Measurements from ENCODE around the gene GSK3B.

The GSK3B gene

DNA sequence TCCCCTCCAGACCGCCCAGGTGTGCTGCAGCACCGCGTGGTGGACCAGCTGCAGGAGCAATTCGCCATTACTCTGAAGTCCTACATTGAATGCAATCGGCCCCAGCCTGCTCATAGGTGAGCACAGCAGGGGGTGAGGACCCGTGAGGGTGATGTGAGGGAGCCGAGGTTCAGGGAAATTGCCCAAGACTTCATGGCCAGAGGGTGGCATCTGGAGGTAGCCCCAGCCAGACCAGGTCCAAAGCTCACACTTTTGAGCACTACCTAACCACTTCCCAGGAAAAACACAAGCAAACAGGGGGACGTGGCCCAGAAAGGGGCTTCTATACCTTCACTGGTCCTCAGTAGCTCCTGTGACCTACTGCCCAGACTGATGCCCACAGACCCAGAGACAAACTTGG, 278.5 kb downstream of the GSK3B start:
- H3K27ac Mint-ChIP-seq: no peak overlapping the region
- H3K4me1 Mint-ChIP-seq (ENCODE audit: low read depth): peaks cover 1% of the 10 kb centered on the region
- no peaks in the 10 kb centered on the region for H3K27me3 Mint-ChIP-seq

DNA sequence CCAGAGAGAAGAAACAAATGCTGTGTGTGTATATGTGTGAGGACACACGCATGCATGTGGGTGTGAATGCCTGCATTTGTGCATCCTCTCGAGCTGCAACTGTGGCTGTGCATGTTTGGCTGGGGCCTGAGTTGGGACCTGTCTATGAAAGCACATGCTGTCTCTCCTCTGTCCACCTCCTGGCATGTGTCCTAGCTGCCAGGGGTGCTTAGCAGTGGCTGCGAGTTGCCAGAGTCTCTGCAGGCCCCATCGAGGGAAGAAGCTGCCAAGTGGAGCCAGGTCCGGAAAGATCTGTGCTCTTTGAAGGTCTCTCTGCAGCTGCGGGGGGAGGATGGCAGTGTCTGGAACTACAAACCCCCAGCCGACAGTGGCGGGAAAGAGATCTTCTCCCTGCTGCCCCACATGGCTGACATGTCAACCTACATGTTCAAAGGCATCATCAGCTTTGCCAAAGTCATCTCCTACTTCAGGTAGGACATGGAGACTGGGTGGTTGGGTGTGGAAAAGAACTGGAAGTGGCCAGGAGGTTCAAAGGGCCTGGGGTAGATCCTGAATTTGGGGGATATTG, 281.7 kb downstream of the GSK3B start:
- Mint-ChIP-seq H3K27ac (no peak overlapping the region), H3K36me3 (ENCODE audit: low read depth) (no peaks in the 10 kb centered on the region), H3K27me3 (no peaks in the 10 kb centered on the region), H3K4me1 (ENCODE audit: low read depth) (peaks cover 11% of the 10 kb centered on the region), H3K4me3 (no peak overlapping the region), H3K9me3 (no peaks in the 10 kb centered on the region)

More for the DNA sequence above, 278.5 kb downstream of the GSK3B start:
- H3K9me3 Mint-ChIP-seq: no peaks in the 10 kb centered on the region
- no peaks in the 10 kb centered on the region for H3K36me3 Mint-ChIP-seq (ENCODE audit: low read depth)
- no peak overlapping the region for H3K4me3 Mint-ChIP-seq

DNA sequence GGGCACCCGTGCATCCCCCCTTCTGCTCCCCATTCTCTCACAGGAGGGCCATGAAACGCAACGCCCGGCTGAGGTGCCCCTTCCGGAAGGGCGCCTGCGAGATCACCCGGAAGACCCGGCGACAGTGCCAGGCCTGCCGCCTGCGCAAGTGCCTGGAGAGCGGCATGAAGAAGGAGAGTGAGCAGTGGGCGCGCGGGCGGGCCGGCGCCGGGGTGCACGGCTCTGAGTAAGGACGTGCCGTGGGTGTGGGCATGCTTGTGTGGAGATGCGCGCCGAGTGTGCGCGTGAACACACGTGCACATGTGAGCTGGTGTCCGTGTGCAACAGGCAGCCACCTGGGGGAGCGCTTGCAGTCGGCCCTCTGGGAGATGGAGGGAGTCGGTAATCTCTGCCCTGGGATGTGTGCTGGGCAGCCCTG, 284.2 kb downstream of the GSK3B start:
- peak overlapping the region; percentile 70 for H3K4me3 Mint-ChIP-seq
- H3K4me1 Mint-ChIP-seq (ENCODE audit: low read depth): peaks cover 11% of the 10 kb centered on the region
- H3K9me3 Mint-ChIP-seq: no peaks in the 10 kb centered on the region
- no peaks in the 10 kb centered on the region for H3K27me3 Mint-ChIP-seq
- peak overlapping the region; percentile 78 for H3K27ac Mint-ChIP-seq
- no peaks in the 10 kb centered on the region for H3K36me3 Mint-ChIP-seq (ENCODE audit: low read depth)

DNA sequence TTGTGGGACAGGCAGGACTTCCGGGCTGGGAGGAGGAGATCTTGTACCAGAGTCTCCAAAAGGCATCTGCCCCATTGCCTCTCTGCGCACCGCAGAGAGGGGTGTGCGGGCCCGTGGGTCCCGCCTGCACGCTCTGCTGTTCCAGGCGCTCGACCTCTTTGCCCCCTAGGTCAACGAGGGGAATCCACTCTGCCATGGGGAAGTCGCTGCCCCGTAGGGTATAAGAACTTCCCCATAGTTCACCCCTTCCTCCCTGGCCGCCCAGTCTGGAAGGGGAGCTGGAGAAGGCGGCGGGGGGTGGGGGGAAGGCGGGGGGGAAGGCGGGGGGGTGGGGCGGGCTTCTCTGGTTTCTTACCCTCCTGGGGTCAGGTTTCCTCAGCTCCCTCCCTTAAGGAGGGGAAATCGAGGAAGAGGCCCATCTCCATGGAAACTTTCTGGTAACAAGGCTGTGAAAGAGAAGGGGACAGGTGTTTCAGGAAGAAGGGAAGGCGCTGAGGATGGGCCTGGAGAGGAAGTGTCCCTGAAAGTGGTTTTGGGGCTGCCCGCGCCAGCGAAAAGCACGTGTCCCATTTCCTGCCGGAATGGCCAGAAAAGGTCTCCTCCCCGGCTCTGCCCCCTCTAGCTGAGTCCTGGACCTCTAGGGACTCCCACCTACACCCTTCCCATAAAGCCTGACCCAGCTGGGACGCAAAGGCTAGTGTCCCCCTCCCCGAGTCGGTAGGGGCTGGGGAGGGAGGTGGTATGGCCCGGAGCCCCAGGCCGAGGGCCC, 284.8 kb downstream of the GSK3B start:
- Mint-ChIP-seq H3K27ac (no peak overlapping the region), H3K4me1 (ENCODE audit: low read depth) (peaks cover 11% of the 10 kb centered on the region), H3K27me3 (no peaks in the 10 kb centered on the region), H3K36me3 (ENCODE audit: low read depth) (no peaks in the 10 kb centered on the region), H3K4me3 (peak overlapping the region; percentile 70), H3K9me3 (no peaks in the 10 kb centered on the region)

DNA sequence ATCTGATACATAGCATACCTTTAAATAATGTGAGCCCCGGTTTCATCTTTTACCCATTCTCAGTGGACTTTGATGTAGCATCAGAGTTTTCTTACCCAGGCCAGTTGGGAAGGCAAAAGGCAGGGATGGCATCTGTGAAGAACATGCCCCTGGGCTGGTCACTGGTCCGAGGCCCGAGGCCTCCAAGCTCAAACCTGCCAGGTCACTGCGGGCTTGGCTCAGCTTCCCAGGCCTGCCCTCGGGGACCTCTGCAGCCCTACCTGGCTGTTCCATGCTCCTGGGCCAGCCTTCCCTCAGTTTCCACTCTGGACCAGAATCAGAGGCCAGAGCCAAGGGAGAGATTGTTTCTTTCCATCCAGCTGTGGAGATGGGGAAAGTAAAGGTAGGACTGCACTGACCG, 285.4 kb downstream of the GSK3B start:
- Mint-ChIP-seq H3K4me1 (ENCODE audit: low read depth) (peaks cover 11% of the 10 kb centered on the region), H3K27ac (no peak overlapping the region), H3K36me3 (ENCODE audit: low read depth) (no peaks in the 10 kb centered on the region), H3K9me3 (no peaks in the 10 kb centered on the region), H3K4me3 (peak overlapping the region; percentile 44), H3K27me3 (no peaks in the 10 kb centered on the region)

DNA sequence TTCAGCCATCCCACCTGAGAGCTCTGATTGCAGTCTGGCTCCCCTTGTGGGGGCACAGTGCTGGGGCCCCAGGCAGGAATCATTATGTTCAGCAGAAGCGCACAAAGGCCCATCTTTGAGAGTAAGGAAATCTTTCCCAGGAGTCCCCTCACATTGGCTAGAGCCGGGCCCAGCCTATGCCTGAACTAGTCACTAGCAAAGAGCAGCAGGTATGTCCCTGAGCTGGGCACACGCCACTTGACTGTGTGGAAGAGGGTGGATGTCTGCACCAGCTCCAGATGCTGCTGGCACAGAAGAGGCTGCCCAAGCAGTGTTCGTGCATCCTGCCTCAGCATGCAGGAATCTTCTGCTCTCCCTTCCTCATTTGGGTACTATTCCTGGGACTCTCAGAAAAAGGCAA, 286.0 kb downstream of the GSK3B start:
- Mint-ChIP-seq H3K27me3 (no peaks in the 10 kb centered on the region), H3K36me3 (ENCODE audit: low read depth) (no peaks in the 10 kb centered on the region), H3K4me1 (ENCODE audit: low read depth) (peaks cover 11% of the 10 kb centered on the region), H3K4me3 (peak overlapping the region; percentile 44), H3K27ac (no peak overlapping the region), H3K9me3 (no peaks in the 10 kb centered on the region)

DNA sequence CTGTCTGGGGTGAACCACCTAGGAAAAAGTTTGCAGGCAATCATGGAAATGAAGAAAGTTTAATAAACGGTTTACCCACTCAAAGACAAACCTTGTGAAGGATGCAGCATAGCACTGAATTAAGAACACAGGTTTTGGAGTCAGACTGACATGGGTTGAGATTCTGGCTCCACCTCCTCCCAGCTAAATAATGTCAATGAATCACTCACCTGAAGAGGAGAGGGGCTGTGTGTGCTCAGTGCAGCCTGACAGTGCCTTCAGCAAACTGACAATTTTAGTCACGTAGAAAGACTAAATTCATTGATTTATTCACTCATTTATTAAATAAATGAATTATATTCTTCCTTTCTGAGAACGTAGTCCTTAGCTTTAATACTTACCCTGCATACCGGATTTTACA, 293.4 kb downstream of the GSK3B start:
- Mint-ChIP-seq H3K27ac (no peak overlapping the region), H3K27me3 (peaks cover 8% of the 10 kb centered on the region), H3K9me3 (no peaks in the 10 kb centered on the region), H3K36me3 (ENCODE audit: low read depth) (no peaks in the 10 kb centered on the region), H3K4me1 (ENCODE audit: low read depth) (no peaks in the 10 kb centered on the region), H3K4me3 (no peak overlapping the region)

DNA sequence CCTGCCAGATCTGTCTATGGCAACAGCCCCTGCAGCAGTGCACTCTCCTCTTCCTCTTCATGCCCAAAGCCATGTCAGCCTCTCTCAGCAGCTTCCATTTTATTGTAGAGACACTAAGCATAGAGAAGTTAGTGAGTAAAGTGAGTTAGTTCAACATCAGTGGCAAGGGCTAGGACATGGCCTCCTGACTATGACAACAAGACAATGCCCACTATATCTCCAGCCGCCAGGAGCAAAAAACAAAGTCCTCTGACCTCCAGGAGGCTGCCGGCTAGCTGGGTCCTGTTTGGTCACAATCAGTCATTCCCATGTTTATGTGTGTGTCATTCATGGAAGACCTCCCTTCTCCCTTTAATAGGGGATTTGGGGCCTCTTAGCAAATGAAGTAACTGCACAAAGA, 297.5 kb downstream of the GSK3B start:
- Mint-ChIP-seq H3K27ac (no peak overlapping the region), H3K36me3 (ENCODE audit: low read depth) (no peaks in the 10 kb centered on the region), H3K9me3 (no peaks in the 10 kb centered on the region), H3K27me3 (peaks cover 8% of the 10 kb centered on the region), H3K4me1 (ENCODE audit: low read depth) (no peaks in the 10 kb centered on the region), H3K4me3 (no peak overlapping the region)

DNA sequence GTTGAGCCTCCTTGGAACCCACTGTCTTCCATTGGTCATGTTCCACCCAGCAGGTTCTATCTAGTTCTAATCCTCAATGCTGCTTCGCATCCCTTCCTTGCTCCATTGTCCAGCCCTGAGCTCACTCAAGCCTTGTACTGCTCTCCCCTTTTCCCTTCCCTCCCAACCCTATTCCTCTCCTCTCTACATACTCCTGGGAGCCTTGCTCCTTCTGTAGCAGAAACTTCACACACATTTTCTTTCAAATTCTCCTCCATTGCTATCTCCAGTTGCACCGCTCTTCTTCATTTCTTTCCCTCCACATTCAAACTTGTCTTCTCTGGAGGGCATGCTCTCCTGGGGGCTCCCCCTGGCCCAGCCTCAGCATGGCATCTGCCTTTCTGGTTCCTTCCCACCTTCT, 297.9 kb downstream of the GSK3B start:
- H3K9me3 Mint-ChIP-seq: no peaks in the 10 kb centered on the region
- H3K4me3 Mint-ChIP-seq: no peak overlapping the region
- H3K4me1 Mint-ChIP-seq (ENCODE audit: low read depth): no peaks in the 10 kb centered on the region
- no peak overlapping the region for H3K27ac Mint-ChIP-seq
- H3K27me3 Mint-ChIP-seq: peaks cover 8% of the 10 kb centered on the region
- no peaks in the 10 kb centered on the region for H3K36me3 Mint-ChIP-seq (ENCODE audit: low read depth)

DNA sequence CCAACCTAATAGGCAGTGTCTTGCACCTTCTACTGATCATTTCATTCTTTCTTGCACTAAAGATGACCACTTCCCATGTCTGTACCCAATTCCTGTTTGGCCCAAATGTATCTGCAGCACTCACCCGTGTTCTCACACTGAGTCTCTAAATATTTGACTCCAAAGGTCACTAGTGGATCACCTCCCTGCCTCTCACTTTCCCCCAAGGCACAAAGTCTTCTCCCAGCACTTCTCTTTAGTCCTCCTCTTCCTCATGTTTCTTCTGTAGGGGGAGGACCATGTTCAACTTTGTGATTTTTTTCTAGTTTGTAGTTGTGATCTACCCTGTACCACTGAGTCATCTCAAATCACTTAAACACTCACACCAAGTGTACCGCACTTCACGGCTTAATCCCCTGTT, 298.4 kb downstream of the GSK3B start:
- Mint-ChIP-seq H3K36me3 (ENCODE audit: low read depth) (no peaks in the 10 kb centered on the region), H3K27ac (no peak overlapping the region)

DNA sequence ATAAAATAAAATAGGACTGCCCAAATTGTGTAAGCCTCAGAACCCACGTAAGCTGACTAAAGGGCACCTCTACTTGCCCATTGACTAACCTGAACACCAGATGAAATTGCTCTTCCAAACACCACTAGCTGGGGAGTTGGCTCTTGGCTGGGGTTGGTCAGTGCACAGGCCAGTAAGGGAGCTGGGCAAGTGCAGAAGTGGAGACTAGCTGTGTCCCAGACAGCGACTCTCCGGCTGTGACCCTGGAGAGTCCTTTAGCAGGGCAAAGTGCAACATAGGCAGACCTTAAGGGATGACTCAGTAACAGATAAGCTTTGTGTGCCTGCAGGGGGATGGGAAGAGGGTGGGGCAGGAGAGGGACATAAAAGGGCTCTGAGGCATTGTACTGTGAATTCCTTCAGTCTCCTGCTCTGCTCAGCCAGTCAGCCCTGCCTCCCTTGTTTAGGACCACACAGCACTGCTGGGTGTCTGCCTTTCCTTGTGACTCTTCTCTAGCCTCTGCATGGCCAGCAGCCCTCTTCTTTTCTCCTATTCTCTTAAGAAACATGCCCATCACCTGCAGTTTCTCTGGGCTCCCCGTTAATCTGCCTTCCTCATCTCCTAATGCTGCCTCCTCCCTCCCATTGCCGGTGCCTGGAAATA, 299.2 kb downstream of the GSK3B start:
- Mint-ChIP-seq H3K4me1 (ENCODE audit: low read depth) (no peaks in the 10 kb centered on the region), H3K4me3 (no peak overlapping the region), H3K9me3 (no peaks in the 10 kb centered on the region), H3K36me3 (ENCODE audit: low read depth) (no peaks in the 10 kb centered on the region), H3K27me3 (peaks cover 2% of the 10 kb centered on the region), H3K27ac (no peak overlapping the region)

More for the DNA sequence above, 298.4 kb downstream of the GSK3B start:
- Mint-ChIP-seq H3K9me3 (no peaks in the 10 kb centered on the region), H3K4me3 (no peak overlapping the region), H3K4me1 (ENCODE audit: low read depth) (no peaks in the 10 kb centered on the region), H3K27me3 (peaks cover 8% of the 10 kb centered on the region)

DNA sequence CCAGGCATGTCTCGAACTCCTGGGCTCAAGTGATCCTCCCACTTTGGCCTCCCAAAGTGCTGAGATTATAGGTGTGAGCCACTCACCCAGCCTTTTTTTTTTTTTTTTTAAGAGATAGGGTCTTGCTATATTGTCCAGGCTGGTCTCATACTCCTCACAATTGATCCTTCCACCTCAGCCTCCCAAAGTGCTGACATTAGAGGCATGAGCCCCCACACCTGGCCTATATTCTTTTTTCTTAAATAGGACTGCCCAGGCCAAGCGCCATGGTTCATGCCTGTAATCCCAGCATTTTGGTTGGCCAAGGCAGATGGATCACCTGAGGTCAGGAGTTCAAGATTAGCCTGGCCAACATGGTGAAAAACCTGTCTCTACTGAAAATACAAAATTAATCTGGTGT, 299.8 kb downstream of the GSK3B start:
- Mint-ChIP-seq H3K9me3 (no peaks in the 10 kb centered on the region), H3K4me3 (no peak overlapping the region), H3K4me1 (ENCODE audit: low read depth) (no peaks in the 10 kb centered on the region), H3K27ac (no peak overlapping the region), H3K27me3 (no peaks in the 10 kb centered on the region), H3K36me3 (ENCODE audit: low read depth) (no peaks in the 10 kb centered on the region)

DNA sequence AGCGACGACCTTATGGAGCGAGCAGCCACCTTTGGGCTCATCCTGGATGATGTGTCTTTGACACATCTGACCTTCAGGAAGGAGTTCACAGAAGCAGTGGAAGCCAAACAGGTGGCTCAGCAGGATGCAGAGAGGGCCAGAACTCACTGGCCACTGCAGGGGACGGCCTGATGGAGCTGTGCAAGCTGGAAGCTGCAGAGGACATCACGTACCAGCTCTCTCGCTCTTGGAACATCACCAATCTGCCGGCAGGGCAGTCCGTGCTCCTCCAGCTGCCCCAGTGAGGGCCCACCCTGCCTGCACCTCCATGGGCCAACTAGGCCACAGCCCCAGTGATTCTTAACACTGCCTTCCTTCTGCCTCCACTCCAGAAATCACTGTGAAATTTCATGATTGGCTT, 302.0 kb downstream of the GSK3B start:
- no peak overlapping the region for H3K4me3 Mint-ChIP-seq
- no peaks in the 10 kb centered on the region for H3K36me3 Mint-ChIP-seq (ENCODE audit: low read depth)
- no peaks in the 10 kb centered on the region for H3K27me3 Mint-ChIP-seq
- no peak overlapping the region for H3K27ac Mint-ChIP-seq
- H3K4me1 Mint-ChIP-seq (ENCODE audit: low read depth): no peaks in the 10 kb centered on the region
- no peaks in the 10 kb centered on the region for H3K9me3 Mint-ChIP-seq

DNA sequence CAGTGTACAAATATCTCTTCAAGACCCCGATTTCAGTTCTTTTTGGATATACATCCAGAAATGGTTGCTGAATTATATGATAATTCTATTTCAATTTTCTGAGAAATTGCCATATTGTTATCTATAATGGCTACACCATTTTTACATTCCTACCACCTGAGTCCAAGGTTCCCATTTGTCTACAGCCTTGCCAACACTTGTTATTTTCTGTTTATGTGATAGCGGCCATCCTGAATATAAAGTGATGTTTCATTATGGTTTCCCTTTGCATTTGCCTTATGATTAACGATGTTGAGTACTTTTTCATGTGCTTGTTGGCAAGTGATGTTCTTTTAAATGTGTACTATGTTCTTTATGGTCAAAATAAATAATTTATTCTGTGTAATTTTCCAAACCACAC, 303.9 kb downstream of the GSK3B start:
- no peaks in the 10 kb centered on the region for H3K27me3 Mint-ChIP-seq
- no peak overlapping the region for H3K4me3 Mint-ChIP-seq
- no peaks in the 10 kb centered on the region for H3K9me3 Mint-ChIP-seq
- H3K36me3 Mint-ChIP-seq (ENCODE audit: low read depth): no peaks in the 10 kb centered on the region
- H3K4me1 Mint-ChIP-seq (ENCODE audit: low read depth): no peaks in the 10 kb centered on the region
- H3K27ac Mint-ChIP-seq: no peak overlapping the region

DNA sequence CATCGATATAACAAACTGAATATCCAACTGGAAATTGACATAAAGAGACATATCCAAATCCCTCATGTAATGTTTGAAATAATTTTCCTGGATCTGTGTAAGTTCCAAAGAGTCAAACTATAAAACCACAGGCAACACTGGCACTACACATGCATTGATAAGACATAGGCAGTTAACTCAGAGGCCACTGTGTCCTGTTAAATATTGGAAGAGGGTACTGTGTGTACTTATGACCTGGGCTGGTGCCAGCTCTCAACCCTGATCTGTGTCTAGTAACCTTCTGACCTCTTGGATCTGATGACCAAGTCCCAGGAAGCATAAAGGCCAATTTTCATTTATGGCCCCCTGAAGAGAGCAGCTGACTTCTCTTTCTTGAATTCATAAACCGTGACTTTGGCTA, 307.8 kb downstream of the GSK3B start:
- no peaks in the 10 kb centered on the region for H3K27me3 Mint-ChIP-seq
- H3K4me1 Mint-ChIP-seq (ENCODE audit: low read depth): no peaks in the 10 kb centered on the region
- no peak overlapping the region for H3K27ac Mint-ChIP-seq

More for the DNA sequence above, 307.8 kb downstream of the GSK3B start:
- no peaks in the 10 kb centered on the region for H3K9me3 Mint-ChIP-seq
- H3K4me3 Mint-ChIP-seq: no peak overlapping the region
- H3K36me3 Mint-ChIP-seq (ENCODE audit: low read depth): no peaks in the 10 kb centered on the region

Data from stimulated activated naive CD8-positive, alpha-beta T cell treated with anti-CD3 and anti-CD28 coated beads, Interleukin-15, Interleukin-2, amounts not matched to agents 100 ng/mL and 50 ng/mL, for 24 hours (primary cell).